HG03196 (cell line): ENCODE measurements around the gene AP4M1.

Source experiments
- ATAC-seq: cut with Tn5 transposase; IDR thresholded peaks from one replicate; pipeline ENCODE4 v1.9.1; 2021; ENCODE audit not compliant: unreplicated experiment

The AP4M1 gene

DNA sequence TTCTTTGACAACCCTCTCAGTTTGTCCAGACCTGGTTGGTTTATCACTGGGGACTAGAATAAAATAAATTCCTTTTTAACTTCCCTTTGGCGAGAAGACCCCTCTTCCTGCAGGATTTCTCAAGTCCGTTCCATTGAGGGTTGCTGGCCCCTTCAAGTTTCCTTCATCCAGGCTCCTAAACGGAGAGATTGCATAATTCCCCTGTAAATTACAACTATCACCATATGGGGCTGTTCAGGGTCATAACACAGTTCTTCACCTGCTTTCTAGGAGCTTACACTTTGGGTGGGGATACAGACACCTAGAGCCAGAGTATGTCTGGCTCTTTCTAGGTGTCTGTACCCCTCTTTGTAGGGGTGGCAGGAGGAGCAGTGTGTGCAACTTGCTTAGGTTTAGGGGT lies 15.9 kb upstream of the AP4M1 start:
- no peak for ATAC-seq

DNA sequence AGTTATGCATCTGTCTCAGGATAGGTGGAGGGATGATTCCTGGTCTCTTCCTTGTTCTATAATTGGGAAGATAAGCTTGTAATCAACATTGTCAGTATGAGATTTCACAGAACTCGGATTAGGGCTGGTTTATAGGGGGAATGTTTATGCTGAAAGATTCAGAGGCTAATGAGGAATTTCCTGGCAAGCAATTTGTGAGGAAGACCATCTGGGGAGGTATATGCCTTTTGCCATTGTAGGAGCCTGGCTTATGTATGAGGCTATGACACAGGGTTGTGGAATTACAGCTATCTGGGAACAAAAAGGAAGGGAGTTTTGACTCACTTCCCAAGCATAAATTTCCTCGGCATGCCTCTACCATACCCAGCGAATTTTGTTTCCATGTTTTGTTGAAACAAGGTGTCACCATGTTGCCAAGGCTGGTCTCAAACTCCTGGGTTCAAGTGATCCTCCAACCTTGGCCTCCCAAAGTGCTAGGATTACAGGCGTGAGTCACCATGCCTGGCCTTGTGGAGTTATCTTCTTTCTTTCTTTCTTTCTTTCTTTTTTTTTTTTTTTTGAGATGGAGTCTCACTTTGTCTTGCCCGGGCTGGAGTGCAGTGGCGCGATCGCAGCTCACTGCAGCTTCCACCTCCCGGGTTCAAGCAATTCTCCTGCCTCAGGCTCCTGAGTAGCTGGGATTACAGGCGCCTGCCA lies 14.2 kb upstream of the AP4M1 start:
- no peak for ATAC-seq

DNA sequence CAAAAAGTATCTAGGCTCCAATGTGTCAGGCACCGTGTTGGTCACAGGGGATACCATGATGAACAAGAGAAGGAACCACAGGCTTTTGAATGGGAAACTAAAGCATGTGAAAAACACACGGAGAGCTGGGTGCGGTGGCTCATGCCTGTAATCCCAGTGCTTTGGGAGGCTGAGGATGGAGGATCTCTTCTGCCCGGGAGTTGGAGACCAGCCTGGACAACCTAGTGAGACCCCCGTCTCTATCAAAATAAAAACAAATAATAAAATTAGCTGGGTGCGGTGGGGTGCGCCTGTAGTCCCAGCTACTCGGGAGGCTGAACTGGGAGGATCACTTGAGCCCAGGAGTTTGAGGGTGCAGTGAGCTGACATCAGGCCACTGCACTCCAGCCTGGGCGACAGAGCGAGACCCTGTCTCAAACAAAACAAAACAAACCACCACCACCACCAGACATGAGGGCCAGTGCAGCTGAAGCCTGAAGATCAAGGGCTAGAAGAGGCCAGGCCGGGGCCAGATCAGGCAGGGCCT lies 13.3 kb upstream of the AP4M1 start:
- no peak for ATAC-seq

DNA sequence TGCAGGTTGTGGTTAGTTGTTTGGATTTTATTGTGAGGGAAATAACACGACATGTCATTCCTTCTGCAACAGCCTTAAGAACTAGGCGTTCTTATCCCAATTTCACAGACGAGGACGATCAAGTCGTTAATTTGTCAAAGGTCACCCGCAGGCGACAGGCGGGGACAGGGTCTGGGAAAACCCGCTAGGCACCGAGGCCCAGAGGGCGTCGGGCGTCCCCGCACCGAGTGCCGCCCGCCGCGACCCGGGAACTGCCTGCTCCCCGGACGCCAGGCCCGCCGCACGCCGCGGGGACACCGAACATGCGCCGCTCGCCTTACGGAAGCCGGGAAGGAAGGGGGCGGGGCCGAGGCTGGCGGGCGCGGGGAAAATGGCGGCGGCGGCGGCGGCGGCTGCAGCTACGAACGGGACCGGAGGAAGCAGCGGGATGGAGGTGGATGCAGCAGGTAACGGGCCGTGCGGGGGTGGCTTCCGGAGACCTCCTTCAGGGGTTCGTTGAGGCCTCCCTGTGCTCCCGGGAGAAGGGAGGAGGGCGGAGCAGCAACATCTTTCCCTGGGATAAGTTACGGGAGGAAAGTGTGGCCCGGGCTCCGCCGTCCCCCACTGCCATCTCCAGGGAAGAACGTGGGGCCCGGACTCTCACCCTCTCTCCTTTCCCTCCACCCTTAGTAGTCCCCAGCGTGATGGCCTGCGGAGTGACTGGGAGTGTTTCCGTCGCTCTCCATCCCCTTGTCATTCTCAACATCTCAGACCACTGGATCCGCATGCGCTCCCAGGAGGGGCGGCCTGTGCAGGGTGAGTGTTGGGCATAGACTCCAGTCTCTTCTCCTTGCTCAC lies 12.6 kb upstream of the AP4M1 start, which contains the start of gene COPS6:
TSS of gene COPS6 (plus strand) at position 349 of the 837 bp plus-strand sequence. CDS start at position 371, 22 bp downstream.
- peak; percentile 61 for ATAC-seq

DNA sequence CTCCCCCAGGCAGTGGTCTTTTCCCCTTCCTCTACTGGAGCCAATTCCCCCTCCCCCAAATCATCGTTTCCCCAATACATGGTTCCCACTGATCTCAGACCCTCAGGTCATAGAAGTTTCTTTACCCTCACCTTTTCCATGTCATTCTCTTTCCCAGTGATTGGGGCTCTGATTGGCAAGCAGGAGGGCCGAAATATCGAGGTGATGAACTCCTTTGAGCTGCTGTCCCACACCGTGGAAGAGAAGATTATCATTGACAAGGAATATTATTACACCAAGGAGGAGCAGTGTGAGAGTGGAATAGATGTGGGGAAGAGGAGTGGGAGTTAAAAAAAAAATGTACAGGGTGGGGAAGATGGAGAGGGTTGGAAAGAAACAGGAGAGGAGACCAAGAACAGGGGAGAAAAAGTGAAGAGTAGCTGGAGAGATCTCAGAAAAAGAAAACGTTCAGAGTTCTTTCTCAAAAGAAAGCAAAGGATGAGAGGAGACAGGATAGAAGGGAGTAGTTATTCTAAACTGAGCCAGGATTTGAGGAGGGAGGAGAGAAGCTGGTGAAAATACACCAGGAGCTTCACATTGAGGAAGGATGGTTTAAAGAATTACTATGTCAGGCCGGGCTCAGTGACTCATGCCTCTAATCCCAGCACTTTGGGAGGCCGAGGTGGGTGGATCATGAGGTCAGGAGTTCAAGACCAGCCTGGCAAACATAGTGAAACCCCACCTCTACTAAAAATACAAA lies 11.8 kb upstream of the AP4M1 start:
- no peak for ATAC-seq

DNA sequence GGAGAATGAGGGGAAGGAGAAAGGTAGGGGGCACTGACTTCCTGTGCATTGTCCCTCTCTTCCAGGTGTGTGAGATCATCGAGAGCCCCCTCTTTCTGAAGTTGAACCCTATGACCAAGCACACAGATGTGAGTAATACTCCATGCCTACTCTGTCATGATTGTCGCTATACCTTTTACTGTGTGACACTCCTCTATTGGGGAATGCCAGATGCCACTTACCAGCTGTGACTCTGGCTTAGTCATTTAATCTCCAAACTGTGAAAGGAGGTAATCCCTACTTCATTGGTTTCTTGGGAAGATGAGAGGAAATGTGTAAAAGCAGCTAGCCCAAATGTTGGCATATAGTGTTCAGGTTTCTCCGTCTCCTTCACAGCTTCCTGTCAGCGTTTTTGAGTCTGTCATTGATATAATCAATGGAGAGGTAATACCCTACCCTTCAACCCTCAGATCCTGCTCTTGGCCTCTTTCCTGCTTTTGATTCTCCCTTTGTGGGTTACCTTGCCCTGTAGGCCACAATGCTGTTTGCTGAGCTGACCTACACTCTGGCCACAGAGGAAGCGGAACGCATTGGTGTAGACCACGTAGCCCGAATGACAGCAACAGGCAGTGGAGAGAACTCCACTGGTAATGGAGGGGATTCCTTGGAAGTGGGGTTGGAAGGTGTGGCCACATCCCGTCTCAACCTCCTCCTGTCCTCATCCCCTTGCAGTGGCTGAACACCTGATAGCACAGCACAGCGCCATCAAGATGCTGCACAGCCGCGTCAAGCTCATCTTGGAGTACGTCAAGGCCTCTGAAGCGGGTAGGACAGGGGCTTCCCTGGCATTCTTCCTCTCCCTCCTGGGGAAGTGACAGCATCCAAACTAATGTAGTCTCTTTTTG lies 10.7 kb upstream of the AP4M1 start:
- no peak for ATAC-seq

DNA sequence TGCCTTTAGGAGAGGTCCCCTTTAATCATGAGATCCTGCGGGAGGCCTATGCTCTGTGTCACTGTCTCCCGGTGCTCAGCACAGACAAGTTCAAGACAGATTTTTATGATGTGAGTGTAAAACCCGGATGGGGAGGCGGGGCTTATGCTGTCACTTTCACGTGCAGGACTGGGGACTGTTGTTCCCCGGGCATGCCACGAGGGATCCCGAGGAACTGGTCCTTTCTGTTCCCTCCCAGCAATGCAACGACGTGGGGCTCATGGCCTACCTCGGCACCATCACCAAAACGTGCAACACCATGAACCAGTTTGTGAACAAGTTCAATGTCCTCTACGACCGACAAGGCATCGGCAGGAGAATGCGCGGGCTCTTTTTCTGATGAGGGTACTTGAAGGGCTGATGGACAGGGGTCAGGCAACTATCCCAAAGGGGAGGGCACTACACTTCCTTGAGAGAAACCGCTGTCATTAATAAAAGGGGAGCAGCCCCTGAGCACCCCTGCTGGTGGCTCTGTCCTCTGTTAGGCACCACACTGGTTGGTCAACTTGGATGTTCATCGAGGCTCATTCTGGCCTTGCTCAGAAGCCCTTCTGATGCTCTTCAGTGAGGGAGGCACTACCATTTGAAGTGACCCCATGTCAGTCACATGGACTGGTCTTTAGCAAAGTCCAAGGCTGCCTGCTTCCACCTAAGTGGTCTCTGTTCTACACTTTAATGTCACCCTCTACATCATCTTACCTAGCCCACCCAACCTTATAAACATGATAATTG lies 9.8 kb upstream of the AP4M1 start:
- no peak for ATAC-seq

DNA sequence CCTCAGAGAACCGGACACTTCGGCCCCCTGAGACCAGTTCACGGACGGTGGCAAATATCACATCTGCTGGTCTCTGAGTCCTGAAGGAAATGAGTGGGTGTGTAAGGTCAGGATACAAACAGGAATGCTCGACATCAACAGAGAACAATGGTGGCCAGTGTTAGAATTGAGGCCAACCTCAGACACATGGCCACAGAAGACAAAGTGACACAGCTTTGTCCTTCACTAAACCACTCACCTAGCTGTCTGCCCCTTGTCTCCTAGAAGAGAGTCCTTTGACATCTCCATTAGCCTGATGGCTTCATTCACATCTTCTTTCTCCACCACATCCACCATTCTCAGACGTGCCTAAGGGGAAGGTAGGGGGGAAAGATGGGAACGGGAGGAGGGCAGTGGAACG lies 8.4 kb upstream of the AP4M1 start:
- ATAC-seq: no peak

DNA sequence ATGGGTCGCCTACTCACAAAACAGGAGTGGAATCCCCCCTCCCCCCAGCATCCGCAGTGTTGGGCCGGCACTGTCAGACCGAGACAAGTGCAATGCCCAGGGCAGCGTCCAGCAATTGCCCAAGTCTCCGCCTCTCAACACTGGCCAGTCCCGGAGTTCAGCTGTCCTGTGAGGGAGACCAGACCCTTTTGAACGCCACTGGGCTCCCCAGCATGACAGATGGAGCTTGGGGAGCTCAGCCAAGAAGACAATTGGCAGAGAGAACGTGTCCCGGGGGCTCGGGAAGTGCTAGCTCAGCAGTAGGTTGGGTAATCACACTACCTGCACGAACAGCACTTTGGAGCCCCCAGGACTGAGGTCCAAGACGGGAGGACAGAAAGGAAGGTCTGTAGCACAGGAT lies 7.9 kb upstream of the AP4M1 start:
- no peak for ATAC-seq

DNA sequence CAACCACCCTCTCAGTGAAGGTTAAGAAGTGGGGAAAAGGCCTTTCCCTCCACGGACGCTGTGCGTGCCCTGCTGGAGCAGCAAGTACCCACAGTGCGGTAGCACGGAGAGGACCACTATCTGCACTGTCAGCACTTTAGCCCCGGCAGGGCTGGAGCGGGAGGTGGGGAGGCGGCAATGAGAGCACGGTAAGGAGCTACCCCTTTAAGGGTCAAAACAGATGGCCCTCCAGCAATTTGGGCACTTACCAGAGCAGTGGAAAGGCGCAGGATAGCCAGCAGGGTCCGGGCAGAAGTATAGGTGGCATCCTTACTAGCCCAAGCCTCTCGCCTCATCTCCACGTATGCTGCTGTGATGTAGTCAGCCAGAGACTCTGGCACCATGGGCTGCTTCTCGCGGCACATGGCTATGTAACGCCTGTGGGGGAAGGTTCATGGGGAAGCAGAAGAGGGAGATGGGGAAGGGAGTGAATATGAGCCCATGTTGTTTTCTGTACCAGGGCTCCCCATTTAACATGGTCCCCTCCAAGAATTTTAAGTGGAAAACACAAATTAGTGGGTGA lies 7.4 kb upstream of the AP4M1 start:
- no peak for ATAC-seq

DNA sequence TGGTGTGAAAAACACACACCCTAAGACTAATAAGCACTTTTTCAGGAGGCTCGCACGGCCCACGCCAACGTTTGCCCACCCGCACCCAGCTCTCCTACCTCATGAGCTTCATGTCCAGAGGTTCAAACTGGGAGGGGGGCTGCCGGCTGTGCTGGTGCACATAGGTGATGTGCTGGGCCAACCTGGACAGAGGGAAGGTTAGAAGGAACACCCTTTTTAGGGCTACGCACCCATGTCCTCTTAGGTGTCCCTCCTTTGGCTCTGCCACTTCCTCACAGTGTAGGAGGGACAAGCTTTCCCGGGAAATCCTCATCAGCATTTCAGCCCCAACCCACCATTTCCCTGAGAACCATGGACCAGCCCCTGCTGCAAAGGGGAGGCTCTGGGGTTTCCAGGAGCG lies 6.2 kb upstream of the AP4M1 start:
- no peak for ATAC-seq

DNA sequence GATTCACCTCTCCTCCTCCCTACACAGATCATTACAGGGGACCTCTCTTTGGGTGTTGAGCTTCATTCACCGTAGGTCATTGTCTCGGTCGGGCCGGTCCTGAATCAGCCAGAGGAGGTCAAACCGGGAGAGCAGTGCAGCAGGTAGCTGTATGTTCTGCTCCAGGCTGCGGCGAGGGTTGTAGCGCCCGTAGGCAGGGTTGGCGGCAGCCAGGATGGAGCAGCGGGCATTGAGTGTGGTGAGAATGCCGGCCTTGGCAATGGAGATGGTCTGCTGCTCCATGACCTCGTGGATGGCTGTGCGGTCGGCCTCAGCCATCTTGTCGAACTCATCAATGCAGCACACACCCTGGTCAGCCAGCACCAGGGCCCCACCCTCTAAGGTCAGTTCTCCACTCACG lies 5.7 kb upstream of the AP4M1 start:
- no peak for ATAC-seq

DNA sequence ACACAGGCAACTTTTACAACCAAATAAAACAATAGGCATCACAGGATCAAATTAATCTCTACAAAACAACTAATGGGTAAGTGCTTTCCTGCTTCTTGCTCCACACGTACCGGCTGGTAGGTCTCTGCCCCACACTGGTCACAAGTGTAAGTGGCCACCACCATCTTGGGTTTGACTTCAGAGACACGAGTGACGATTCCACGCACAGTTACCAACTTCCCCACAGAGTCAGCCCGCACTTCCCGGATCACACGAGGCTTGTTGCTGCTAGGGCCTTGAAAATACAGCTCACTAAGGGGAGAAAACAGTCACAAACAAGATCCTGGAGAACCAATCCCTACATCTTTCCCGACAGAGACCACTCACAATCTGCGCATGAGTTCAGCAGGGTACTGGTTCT lies 2.5 kb upstream of the AP4M1 start:
- ATAC-seq: no peak

DNA sequence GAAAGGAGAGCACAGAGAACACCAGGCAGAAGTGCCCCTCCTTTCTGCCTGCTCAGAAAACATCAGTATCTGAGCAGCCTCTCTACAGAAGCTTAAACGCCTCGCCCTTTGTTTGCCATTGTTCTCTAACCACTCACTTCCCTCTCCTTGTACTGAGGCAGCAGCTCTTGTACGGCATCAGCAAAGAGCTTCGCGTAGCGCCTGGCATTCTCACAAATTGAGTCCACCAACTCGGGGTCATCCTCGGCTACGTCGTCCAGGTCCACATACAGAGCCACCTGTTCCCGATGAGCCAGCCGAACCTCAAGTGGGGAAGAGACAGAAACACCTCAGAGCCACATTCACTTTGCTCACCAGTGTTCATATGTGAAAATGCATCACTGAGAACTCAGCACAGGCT lies 2.0 kb upstream of the AP4M1 start:
- ATAC-seq: no peak

DNA sequence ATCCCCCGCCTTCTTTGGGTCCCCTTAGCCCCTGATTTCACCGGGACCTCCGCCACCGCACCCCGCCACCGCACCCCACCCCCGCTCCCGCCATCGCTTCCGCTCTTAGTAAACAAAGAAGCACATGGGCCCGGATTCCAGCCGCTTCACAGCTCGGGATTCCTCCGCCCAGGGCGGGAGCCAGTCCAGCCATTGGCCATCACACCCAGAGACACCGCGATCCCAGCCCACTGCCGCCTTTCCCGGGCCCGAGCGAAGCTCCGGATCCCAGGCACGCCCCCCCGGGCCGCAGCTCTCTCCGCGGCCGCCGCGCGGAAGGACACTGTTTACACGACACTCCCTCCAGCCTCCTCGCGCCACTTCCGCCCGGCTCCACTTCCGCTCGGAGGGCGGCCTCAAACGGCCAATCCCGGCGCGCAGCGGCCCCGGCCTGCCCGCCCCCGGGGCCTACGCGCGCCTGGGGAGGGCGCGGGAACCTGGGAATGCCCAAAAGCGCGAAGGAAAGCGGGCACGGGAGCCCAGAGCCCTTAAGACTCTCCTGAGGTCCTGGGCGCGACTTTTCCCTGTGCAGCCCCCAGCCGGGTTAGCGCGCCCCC lies 925 bp upstream of the AP4M1 start:
- ATAC-seq: peak; percentile 67

DNA sequence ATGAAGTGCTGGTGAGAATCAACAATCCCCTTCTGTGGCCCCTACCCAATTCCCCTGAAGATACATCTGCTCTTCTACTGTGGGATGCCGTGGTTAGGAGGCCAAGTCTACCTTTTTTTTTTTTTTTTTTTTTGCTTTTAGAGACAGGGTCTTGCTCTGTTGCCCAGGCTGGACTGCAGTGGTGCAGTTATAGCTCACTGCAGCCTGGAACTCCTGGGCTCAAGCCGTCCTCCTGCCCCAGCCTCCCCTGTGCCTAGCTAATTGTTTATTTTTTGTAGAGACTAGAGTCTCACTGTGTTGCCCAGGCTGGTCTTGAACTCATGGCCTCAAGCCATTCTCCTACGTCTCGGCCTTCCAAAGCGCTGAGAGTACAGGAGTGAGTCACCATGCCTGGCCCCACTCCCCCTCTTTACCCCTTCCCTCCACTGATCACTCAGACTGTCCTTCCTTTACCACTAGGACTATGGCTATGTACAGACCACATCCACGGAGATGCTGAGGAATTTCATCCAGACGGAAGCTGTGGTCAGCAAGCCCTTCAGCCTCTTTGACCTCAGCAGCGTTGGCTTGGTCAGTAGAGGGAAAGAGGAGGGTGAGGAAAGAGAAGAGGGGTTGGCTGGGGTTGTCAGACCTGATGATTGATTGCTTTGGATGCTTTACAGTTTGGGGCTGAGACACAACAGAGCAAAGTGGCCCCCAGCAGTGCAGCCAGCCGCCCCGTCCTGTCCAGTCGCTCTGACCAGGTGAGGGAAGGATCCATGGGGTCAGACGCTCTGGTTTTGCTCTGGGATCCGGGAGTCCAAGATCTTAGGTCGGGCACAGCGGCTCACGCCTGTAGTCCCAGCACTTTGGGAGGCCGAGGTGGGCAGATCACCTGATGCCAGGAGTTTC lies 1.8 kb downstream of the AP4M1 start:
- no peak for ATAC-seq

DNA sequence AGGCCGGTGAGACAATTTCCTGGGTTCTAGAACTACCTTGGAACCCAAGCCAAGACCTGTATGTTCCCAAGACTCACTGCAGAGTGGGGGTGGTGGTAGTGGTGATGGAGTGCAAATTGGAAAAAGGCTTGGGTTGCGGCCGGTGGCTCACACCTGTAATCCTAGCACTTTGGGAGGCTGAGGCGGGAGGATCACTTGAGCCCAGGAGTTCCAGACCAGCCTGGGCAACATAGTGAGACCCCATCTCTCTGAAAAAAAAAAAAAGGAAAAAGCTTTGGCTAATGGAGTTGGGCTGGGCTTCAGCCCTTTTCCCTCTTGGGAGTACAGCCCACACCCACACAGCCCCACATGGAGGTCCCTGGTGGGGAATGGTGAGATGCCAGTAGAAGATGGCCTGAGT lies 4.1 kb downstream of the AP4M1 start:
- no peak for ATAC-seq

DNA sequence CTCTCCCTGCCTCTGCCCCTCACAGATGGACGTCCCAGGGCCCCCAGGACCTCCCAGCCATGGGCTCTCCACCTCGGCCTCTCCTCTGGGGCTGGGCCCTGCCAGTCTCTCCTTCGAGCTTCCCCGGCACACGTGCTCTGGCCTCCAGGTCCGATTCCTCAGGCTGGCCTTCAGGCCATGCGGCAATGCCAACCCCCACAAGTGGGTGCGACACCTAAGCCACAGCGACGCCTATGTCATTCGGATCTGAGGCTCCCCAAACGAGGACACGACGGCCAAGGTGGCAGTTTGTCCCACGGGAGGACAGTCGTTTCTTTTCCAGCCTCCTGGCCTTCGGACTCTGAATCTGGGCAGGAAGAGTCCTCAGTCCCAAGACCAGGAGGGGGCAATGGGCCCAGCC lies 5.2 kb downstream of the AP4M1 start:
- no peak for ATAC-seq
